CD14-positive monocyte (primary cell): ENCODE results near the gene KLHL17. TPM values are rescaled to one million over a fixed set of nuclear protein-coding genes. Genes with fewer than 3 reads are reported as not detected.

Source experiments
- DNase-seq, 3 donors: peaks; one replicate each; pipeline ENCODE4 v3.0.0-alpha.2; 2011 to 2022
- H2AFZ ChIP-seq: 2 replicates; pipeline ENCODE4 v1.6.0; 2012; ENCODE audit warnings: mild to moderate bottlenecking, low read depth, low read length, inconsistent platforms; ENCODE audit not compliant: insufficient read depth, poor library complexity, severe bottlenecking
- H3K27ac ChIP-seq, 2 donors: 1 replicate in 1 of 2; 2 replicates in 1 of 2; pipeline ENCODE4 v1.5.1; 2012 to 2013; ENCODE audit warnings: low read length in 2 of 2, control low read depth in 1 of 2, inconsistent platforms in 1 of 2, low read depth in 1 of 2, mild to moderate bottlenecking in 1 of 2
- H3K27me3 ChIP-seq, 2 donors: one replicate each; pipeline versions ENCODE4 v1.6.0 to v1.6.1; 2011 to 2013; ENCODE audit warnings: low read length in 2 of 2; ENCODE audit not compliant: control insufficient read depth in 2 of 2, insufficient read depth in 2 of 2
- H3K36me3 ChIP-seq, 2 donors: replicated peaks in 1 of 2; 1 replicate in 1 of 2; 2 replicates in 1 of 2; pipeline versions ENCODE4 v1.5.1 to v1.6.1; 2012 to 2013; ENCODE audit warnings: low read length in 2 of 2, control low read depth in 1 of 2, inconsistent platforms in 1 of 2, mild to moderate bottlenecking in 1 of 2; ENCODE audit not compliant: insufficient read depth in 2 of 2, control insufficient read depth in 1 of 2
- H3K4me1 ChIP-seq, 2 donors: 1 replicate in 1 of 2; 2 replicates in 1 of 2; pipeline versions ENCODE4 v1.5.1 to v1.6.1; 2012 to 2013; ENCODE audit warnings: low read length in 2 of 2, control low read depth in 1 of 2, inconsistent platforms in 1 of 2, mild to moderate bottlenecking in 1 of 2, moderate library complexity in 1 of 2; ENCODE audit not compliant: insufficient read depth in 2 of 2, control insufficient read depth in 1 of 2
- H3K4me2 ChIP-seq: replicated peaks from 2 replicates; pipeline ENCODE3; 2012; ENCODE audit warnings: low read length, moderate library complexity, mild to moderate bottlenecking; ENCODE audit not compliant: poor library complexity, severe bottlenecking; ENCODE audit errors: extremely low read depth
- H3K4me3 ChIP-seq, 3 experiments: fragments of 200-600 bp in 1 of 3; sonication (generic) in 1 of 3; replicated peaks in 1 of 3; 1 replicate in 2 of 3; 2 replicates in 1 of 3; pipeline ENCODE4 v1.5.1; 2011 to 2013; ENCODE audit warnings: low read length in 3 of 3, mild to moderate bottlenecking in 3 of 3, control low read depth in 2 of 3, low read depth in 2 of 3, inconsistent platforms in 1 of 3, moderate library complexity in 1 of 3
- H3K79me2 ChIP-seq: 2 replicates; pipeline ENCODE4 v1.6.0; 2012; ENCODE audit warnings: mild to moderate bottlenecking, control low read depth, inconsistent platforms, low read length, moderate library complexity; ENCODE audit not compliant: insufficient read depth
- H3K9ac ChIP-seq: 2 replicates; pipeline ENCODE4 v1.6.0; 2017; ENCODE audit warnings: low read length, mild to moderate bottlenecking; ENCODE audit not compliant: insufficient read depth, poor library complexity, severe bottlenecking
- H3K9me3 ChIP-seq, 2 donors: replicated peaks in 1 of 2; 1 replicate in 1 of 2; 2 replicates in 1 of 2; pipeline versions ENCODE4 v1.5.1 to v1.6.1; 2012 to 2013; ENCODE audit warnings: low read length in 2 of 2, control low read depth in 1 of 2; ENCODE audit not compliant: control insufficient read depth in 1 of 2, insufficient read depth in 1 of 2
- H4K20me1 ChIP-seq: 2 replicates; pipeline ENCODE4 v1.6.0; 2012; ENCODE audit warnings: mild to moderate bottlenecking, low read length, control low read depth, moderate library complexity; ENCODE audit not compliant: insufficient read depth
- H3K27ac Mint-ChIP-seq, 7 donors: one replicate each; pipeline ENCODE4 v1.8.0; 2020; ENCODE audit warnings: mild to moderate bottlenecking in 7 of 7, mixed read lengths in 7 of 7, moderate library complexity in 6 of 7, inconsistent platforms in 2 of 7
- H3K27me3 Mint-ChIP-seq, 3 donors: one replicate each; pipeline ENCODE4 v1.8.0; 2021 to 2022; ENCODE audit warnings: low read depth in 3 of 3, mild to moderate bottlenecking in 3 of 3, mixed read lengths in 3 of 3, moderate library complexity in 3 of 3, inconsistent platforms in 1 of 3
- H3K36me3 Mint-ChIP-seq, 2 donors: one replicate each; pipeline ENCODE4 v1.8.0; 2020; ENCODE audit warnings: mixed read lengths in 2 of 2, inconsistent platforms in 1 of 2, mild to moderate bottlenecking in 1 of 2
- H3K4me1 Mint-ChIP-seq: one replicate; pipeline ENCODE4 v1.8.0; 2020; ENCODE audit warnings: mild to moderate bottlenecking, mixed read lengths
- H3K4me3 Mint-ChIP-seq, 2 donors: one replicate each; pipeline ENCODE4 v1.8.0; 2020; ENCODE audit warnings: mild to moderate bottlenecking in 2 of 2, mixed read lengths in 2 of 2, moderate library complexity in 1 of 2
- H3K9me3 Mint-ChIP-seq, 7 donors: one replicate each; pipeline ENCODE4 v1.8.0; 2020 to 2022; ENCODE audit warnings: mixed read lengths in 7 of 7, mild to moderate bottlenecking in 6 of 7, moderate library complexity in 6 of 7, inconsistent platforms in 2 of 7
- WGBS: methylation state at CpG from one replicate; pipeline ENCODE4 v1.1.5; 2013; ENCODE audit warnings: missing lambda C conversion rate; ENCODE audit not compliant: insufficient coverage; 5-methylcytosine and 5-hydroxymethylcytosine counted together
- intact Hi-C, 2 donors: fragments of 100-400 bp; cut with micrococcal nuclease; formaldehyde crosslinking; loops; one replicate each; pipeline versions ENCODE4 v1.15.0 to v1.15.1; 2023
- polyA plus RNA-seq, 3 donors: library from polyadenylated mRNA; depleted of rRNA in 1 of 3; unstranded in 2 of 3; stranded (reverse) in 1 of 3; fragments of 300-500 nt in 2 of 3; fragments of >200 nt in 1 of 3; fragmentation: Illumina TruSeq in 2 of 3; gene quantifications; 1 replicate in 2 of 3; 2 replicates in 1 of 3; pipeline ENCODE4 v1.2.3, GENCODE V29; 2012 to 2021
- TF ChIP-seq, protein P1 (sequence below): fragments of 200-600 bp; IDR thresholded peaks from one replicate; pipeline ENCODE4 v1.8.0; 2022; ENCODE audit warnings: antibody characterized with exemption, mild to moderate bottlenecking

KLHL17 gene
- polyA plus RNA-seq, 3 donors = 0.31 to 48.1 (median 0.71) TPM

DNA sequence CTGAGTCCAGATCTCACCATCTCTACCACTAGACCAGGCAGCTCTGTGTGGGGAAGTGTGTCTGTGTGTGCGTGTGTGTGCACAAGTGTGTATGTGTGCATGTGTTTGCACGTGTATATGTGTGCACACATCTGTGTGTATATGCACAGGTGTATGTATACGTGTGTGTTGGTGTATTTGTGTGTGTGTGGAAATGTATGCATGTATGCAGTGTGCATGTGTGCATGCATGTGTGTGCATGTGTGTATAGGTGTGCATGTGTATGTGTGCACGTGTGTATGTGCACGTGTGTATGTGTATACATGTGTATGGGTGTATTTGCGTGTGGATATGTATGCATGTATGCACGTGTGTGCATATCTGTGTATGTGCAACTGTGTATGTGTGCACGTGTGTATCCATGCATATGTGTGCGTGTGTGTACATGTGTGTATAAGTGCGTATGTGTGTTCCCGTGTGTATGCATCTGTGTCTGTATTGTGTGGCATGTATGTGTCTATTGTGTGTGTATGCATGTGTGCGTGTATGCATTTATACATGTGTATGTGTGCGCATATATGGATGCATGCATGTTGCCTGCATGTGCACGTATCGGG, 9.0 kb downstream of the KLHL17 start:
- Mint-ChIP-seq H3K27me3 (peaks cover 36 to 63% (median 50%) of the 10 kb centered on the region in 3 donors), H3K36me3 (peaks cover 4 to 5% of the 10 kb centered on the region in 2 donors), H3K4me3 (peak overlapping the region in 1 of 2 donors; percentile 39), H3K27ac (no peak overlapping the region), H3K9me3 (peaks cover 0 to 3% (median 0%) of the 10 kb centered on the region in 7 donors), H3K4me1 (peaks cover 10% of the 10 kb centered on the region)
- H3K27ac ChIP-seq = no peak overlapping the region
- no peak overlapping the region for H3K4me3 ChIP-seq
- H3K36me3 ChIP-seq = no peaks in the 10 kb centered on the region
- no peak overlapping the region for H2AFZ ChIP-seq
- peaks cover 16 to 21% of the 10 kb centered on the region in 2 donors for H3K4me1 ChIP-seq
- no peaks in the 10 kb centered on the region for H4K20me1 ChIP-seq
- DNase-seq = no peak
- H3K27me3 ChIP-seq = peaks cover 3 to 43% of the 10 kb centered on the region in 2 donors
- H3K9me3 ChIP-seq = peaks cover 0 to 8% of the 10 kb centered on the region in 2 donors
- 82% methylated on average over 13 of the region's 15 CpGs for WGBS
- H3K9ac ChIP-seq = no peak overlapping the region
- TF ChIP-seq, protein P1, sequence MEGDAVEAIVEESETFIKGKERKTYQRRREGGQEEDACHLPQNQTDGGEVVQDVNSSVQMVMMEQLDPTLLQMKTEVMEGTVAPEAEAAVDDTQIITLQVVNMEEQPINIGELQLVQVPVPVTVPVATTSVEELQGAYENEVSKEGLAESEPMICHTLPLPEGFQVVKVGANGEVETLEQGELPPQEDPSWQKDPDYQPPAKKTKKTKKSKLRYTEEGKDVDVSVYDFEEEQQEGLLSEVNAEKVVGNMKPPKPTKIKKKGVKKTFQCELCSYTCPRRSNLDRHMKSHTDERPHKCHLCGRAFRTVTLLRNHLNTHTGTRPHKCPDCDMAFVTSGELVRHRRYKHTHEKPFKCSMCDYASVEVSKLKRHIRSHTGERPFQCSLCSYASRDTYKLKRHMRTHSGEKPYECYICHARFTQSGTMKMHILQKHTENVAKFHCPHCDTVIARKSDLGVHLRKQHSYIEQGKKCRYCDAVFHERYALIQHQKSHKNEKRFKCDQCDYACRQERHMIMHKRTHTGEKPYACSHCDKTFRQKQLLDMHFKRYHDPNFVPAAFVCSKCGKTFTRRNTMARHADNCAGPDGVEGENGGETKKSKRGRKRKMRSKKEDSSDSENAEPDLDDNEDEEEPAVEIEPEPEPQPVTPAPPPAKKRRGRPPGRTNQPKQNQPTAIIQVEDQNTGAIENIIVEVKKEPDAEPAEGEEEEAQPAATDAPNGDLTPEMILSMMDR = no peak
- intact Hi-C loops = loop anchor here in 1 of 2 donors (10.0 kb wide), 1 partner anchor 65 kb away; no protein-coding TSS in a partner anchor
- no peaks in the 10 kb centered on the region for H3K79me2 ChIP-seq
- H3K4me2 ChIP-seq = no peak overlapping the region

GRCh38 chr1:970242-970972, 10.0 kb downstream of the KLHL17 start:
- TF ChIP-seq, protein P1 = no peak
- Mint-ChIP-seq H3K9me3 (peaks cover 0 to 3% (median 0%) of the 10 kb centered on the region in 7 donors), H3K36me3 (peaks cover 0 to 3% of the 10 kb centered on the region in 2 donors), H3K4me1 (peaks cover 10% of the 10 kb centered on the region), H3K27ac (no peak overlapping the region), H3K4me3 (no peak overlapping the region), H3K27me3 (peaks cover 37 to 68% (median 49%) of the 10 kb centered on the region in 3 donors)
- intact Hi-C loops = no loop called here
- 32% methylated on average over 30 of the region's 33 CpGs for WGBS
- Histone ChIP-seq H3K36me3 (no peaks in the 10 kb centered on the region), H3K27ac (no peak overlapping the region), H3K79me2 (no peaks in the 10 kb centered on the region), H3K4me1 (peaks cover 16 to 21% of the 10 kb centered on the region in 2 donors), H3K27me3 (peaks cover 3 to 47% of the 10 kb centered on the region in 2 donors), H2AFZ (no peak overlapping the region), H3K9ac (no peak overlapping the region), H3K4me2 (no peak overlapping the region), H4K20me1 (no peaks in the 10 kb centered on the region), H3K9me3 (peaks cover 0 to 8% of the 10 kb centered on the region in 2 donors), H3K4me3 (no peak overlapping the region)
- no peak for DNase-seq
